Mesenteric fat pad (tissue), 1 donor: ENCODE data around the gene OR2J1. TPM values are rescaled to one million over a fixed set of nuclear protein-coding genes. Genes with fewer than 3 reads are reported as not detected.

Experiments
- total RNA-seq: library from RNA; stranded (reverse); fragmentation: NEBNext Ultra II Directional; extraction: Animal tissue kit (Norgen Biotek cat#: 25700); gene quantifications from one replicate; pipeline ENCODE4 v1.2.1, GENCODE V29; 2021
- donor health status: DM: yes; HTN: yes; CAD: no.

The OR2J1 gene
- total RNA-seq, 1 donor from 2014 or later: not detected

Other genes starting within 250 kb of the OR2J1 start
- 39.6 TPM for gene TRIM27, start 175.5 kb upstream of the OR2J1 start, total RNA-seq
- gene ZNF311, start 94.2 kb upstream of the OR2J1 start, total RNA-seq: 0.64 TPM
- gene OR2W1, start 54.3 kb upstream of the OR2J1 start, total RNA-seq: not detected
- not detected for gene OR2B3, start 12.2 kb upstream of the OR2J1 start, total RNA-seq
- not detected for gene OR2J3, start 8.6 kb downstream of the OR2J1 start, total RNA-seq
- not detected for gene OR2J2, start 71.4 kb downstream of the OR2J1 start, total RNA-seq
- gene OR14J1, start 202.2 kb downstream of the OR2J1 start, total RNA-seq: not detected